22Rv1 (cell line): ENCODE results near the gene RBM19.

Experiments
- H3K27ac ChIP-seq: fragments of 450-650 bp; 2 replicates; pipeline ENCODE4 v1.5.1; 2017
- CTCF ChIP-seq: fragments of 450-650 bp; IDR thresholded peaks from 2 replicates; pipeline ENCODE4 v1.5.1; 2017; ENCODE audit warnings: mild to moderate bottlenecking
- ZFX ChIP-seq: fragments of 450-650 bp; IDR thresholded peaks from 2 replicates; pipeline ENCODE4 v1.6.1; 2017; ENCODE audit warnings: antibody characterized with exemption, borderline replicate concordance

Gene RBM19

DNA sequence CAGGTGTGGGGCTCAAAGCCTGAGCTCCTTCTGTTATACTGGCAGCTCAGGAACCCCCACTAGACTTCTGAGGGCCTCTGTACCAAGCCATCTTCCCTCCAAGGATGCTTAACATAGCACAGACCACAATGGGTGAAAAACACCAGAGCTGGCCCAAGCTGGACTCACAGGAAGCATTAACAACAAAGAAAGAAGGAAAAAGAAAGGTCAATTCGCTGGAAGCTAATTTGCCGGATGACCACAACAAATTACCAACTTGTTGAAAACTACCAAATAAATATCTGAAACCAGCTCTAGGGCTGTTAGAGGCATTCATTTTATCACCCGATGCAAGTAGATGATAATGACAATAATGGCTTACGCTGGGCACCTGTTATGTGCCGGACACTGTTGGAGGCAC, 48.7 kb downstream of the RBM19 start:
- TF ChIP-seq ZFX (no peak), CTCF (no peak)
- H3K27ac ChIP-seq: no peak overlapping the region

DNA sequence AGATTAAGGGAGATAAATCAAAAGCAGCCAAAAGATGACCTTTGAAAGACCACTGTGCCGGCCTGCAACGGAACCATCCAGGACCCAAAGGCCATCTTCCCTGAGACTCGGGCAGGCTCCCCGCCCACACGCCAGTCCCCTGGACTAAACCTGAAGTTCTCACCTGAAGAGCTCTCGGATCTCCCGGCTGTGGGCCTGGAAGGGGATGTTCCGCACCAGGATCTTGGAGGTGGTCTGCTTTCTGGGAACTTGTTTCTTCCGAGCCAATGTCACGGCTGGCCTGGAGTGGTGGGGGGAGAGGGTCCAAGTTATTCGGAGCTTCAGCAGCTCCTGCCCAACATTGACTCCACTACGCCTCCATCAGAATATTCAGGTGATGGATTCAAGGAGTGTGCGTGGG, 51.3 kb downstream of the RBM19 start:
- no peak overlapping the region for H3K27ac ChIP-seq
- TF ChIP-seq CTCF (no peak), ZFX (no peak)

GRCh38 chr12:113914176-113914575, 51.9 kb downstream of the RBM19 start:
- H3K27ac ChIP-seq: no peak overlapping the region
- TF ChIP-seq CTCF: no peak
- TF ChIP-seq ZFX: no peak

- no peak overlapping the region for H3K27ac ChIP-seq
- TF ChIP-seq CTCF (peak; percentile 99), ZFX (no peak)
Measured at GRCh38 chr12:113912760-113913329, 53.3 kb downstream of the RBM19 start.

DNA sequence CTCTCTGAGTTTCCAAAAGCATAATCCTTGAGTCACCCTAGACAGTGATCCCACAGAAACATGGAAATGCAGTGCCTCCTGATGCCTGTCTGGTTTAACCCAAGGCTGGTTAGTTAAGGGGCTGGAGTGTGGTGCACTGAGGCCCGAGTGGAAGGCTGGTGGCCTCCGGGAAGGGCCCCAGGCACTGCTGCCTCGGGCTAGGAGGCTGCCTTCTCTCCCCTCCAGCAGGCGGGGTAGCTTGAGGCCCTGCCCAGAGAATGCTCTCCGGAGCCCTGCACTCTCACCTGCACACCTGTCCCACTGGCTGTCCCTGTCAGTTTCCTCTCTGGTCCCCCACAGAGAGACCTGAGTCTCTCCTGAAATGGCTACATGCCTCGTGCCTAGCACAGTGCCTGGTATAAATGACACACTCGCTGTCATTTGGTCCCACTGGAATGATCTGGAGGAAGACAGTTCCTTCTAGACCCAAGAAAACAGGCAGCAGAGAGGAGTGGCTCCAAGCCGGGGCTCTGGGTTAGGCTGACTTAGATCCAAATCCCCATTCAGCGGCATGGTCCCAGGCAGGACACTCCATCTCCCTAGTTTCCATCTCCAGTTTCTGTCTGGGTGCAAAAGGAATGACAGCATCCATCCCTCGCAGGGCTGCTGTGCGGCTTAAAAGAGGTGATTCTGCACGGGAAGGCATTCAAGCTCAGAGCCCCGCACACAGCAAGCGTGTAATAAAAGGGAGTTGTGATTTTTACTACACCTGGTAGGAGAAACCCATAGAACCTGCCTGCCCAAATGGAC, 54.0 kb downstream of the RBM19 start:
- no peak overlapping the region for H3K27ac ChIP-seq
- TF ChIP-seq ZFX (no peak), CTCF (no peak)

GRCh38 chr12:113910751-113911272, 55.3 kb downstream of the RBM19 start:
- no peak overlapping the region for H3K27ac ChIP-seq
- no peak for TF ChIP-seq ZFX
- TF ChIP-seq CTCF: no peak

DNA sequence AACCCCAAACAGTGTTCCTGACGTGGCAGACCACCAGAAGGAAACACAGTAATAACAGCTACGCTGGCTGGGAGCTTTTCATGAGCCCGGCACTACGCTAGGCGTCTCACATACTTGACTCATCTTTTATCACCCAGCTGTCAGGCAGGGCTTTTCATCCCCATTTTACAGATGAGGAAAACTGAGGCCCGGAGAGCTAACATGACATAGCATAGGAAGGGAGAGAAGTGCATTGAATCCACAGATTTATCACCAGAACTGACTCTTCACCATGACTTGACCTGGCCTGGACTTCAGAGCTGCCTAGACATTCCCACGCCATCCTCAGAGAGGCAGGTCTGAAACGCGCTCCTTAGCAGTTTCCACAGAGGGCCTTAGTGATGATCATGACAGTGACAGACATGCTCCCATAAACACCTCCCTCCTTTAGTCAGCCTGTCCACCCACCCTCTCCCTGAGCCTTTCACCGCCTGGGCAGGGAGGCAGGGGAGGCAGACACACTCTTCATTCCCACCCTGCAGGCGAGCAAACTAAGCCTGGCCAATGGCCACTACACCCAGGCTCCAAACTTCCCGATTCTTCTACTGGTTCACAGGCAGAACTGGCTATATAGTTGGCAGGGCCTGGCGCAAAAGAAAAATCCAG, 56.2 kb downstream of the RBM19 start:
- TF ChIP-seq ZFX: no peak
- TF ChIP-seq CTCF: no peak
- no peak overlapping the region for H3K27ac ChIP-seq
